Stomach (tissue), 9 donors: ENCODE measurements around the gene KIFAP3. TPM values are rescaled to one million over a fixed set of nuclear protein-coding genes. Genes with fewer than 3 reads are reported as not detected.

Experiments used
- DNase-seq, 2 donors: peaks; one replicate each; pipeline versions ENCODE4 v3.0.0 to v3.0.0-alpha.2; 2013 to 2019
- H3K27ac ChIP-seq, 5 donors: fragments of 200-600 bp in 4 of 5; sonication (generic) in 4 of 5; one replicate each; pipeline ENCODE4 v1.5.1; 2013 to 2019; ENCODE audit warnings: mild to moderate bottlenecking in 1 of 5, moderate library complexity in 1 of 5
- H3K27me3 ChIP-seq, 3 donors: fragments of 200-600 bp; sonication (generic); one replicate each; pipeline ENCODE4 v1.5.1; 2017 to 2019; ENCODE audit warnings: mixed run types in 1 of 3
- H3K36me3 ChIP-seq, 4 donors: fragments of 200-600 bp; sonication (generic); 1 replicate in 3 of 4; 2 replicates in 1 of 4; pipeline ENCODE4 v1.5.1; 2016 to 2019
- H3K4me1 ChIP-seq, 4 donors: fragments of 200-600 bp; sonication (generic); one replicate each; pipeline ENCODE4 v1.5.1; 2016 to 2019
- H3K4me3 ChIP-seq, 4 donors: fragments of 200-600 bp; sonication (generic) in 3 of 4; one replicate each; pipeline ENCODE4 v1.5.1; 2016 to 2019; ENCODE audit warnings: mild to moderate bottlenecking in 1 of 4
- H3K9me3 ChIP-seq, 4 donors: fragments of 200-600 bp; sonication (generic); one replicate each; pipeline ENCODE4 v1.5.1; 2016 to 2019
- EP300 ChIP-seq: sonication (generic); formaldehyde crosslinking; IDR thresholded peaks from one replicate; pipeline ENCODE4 v1.6.1; 2017; ENCODE audit warnings: antibody characterized with exemption
- POLR2A ChIP-seq, 4 donors: fragments of 450-650 bp; IDR thresholded peaks; one replicate each; pipeline ENCODE4 v1.6.1; 2016; ENCODE audit warnings: antibody characterized with exemption in 4 of 4, control low read depth in 2 of 4, mild to moderate bottlenecking in 1 of 4, moderate library complexity in 1 of 4
- POLR2AphosphoS5 ChIP-seq, 3 donors: sonication (generic); formaldehyde crosslinking; IDR thresholded peaks; one replicate each; pipeline ENCODE4 v1.6.1; 2016; ENCODE audit warnings: antibody characterized with exemption in 3 of 3
- WGBS, 5 donors: extraction: QIAGEN DNeasy Blood & Tissue Kit in 3 of 5; methylation state at CpG; one replicate each; pipeline versions ENCODE4 v1.1.5 to v1.1.7; 2013 to 2018; 5-methylcytosine and 5-hydroxymethylcytosine counted together
- intact Hi-C: fragments of 100-400 bp; cut with DNase I; formaldehyde crosslinking; loops from one replicate; pipeline ENCODE4 v1.15.1; 2023; ENCODE audit warnings: low total_unique reads
- polyA plus RNA-seq, 3 donors: library from polyadenylated mRNA; stranded (reverse); fragments of 200-250 nt; gene quantifications; one replicate each; pipeline ENCODE4 v1.2.3, GENCODE V29; 2013
- total RNA-seq, 5 donors: library from RNA; depleted of rRNA; stranded (reverse); fragments of >200 nt; gene quantifications; one replicate each; pipeline versions ENCODE4 v1.1.0 to v1.2.3, GENCODE V29; 2014 to 2016
- TF ChIP-seq, protein P1 (sequence below), 7 experiments: fragments of 450-650 bp in 4 of 7; fragments of 200-600 bp in 3 of 7; sonication (generic) in 3 of 7; IDR thresholded peaks; one replicate each; pipeline ENCODE4 v1.5.1; 2016 to 2019; ENCODE audit warnings: antibody characterized with exemption in 7 of 7, control low read depth in 2 of 7, mild to moderate bottlenecking in 1 of 7
- donor health status: healthy with polysubstance abuse.
- donor health status: Bipolar disorder and iron deficiency.
- donor health status: healthy.

The KIFAP3 gene
- total and polyA plus RNA-seq, 8 donors: 6.3 to 40.9 (median 11.1) TPM

DNA sequence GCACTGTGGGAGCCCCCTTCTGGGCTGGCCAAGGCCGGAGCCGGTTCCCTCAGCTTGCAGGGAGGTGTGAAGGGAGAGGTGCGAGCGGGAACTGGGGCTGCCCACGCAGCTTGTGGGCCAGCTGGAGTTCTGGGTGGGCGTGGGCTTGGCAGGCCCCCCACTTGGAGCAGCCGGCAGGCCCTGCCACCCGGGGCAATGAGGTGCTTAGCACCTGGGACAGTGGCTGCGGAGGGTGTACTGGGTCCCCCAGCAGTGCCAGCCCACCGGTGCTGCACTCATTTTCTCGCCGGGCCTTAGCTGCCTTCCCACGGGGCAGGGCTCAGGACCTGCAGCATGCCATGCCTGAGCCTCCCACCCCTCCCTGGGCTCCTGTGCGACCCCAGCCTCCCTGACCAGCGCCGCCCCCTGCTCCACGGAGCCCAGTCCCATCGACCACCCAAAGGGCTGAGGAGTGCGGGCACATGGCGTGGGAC, 192.4 kb downstream of the KIFAP3 start:
- TF ChIP-seq, protein P1, sequence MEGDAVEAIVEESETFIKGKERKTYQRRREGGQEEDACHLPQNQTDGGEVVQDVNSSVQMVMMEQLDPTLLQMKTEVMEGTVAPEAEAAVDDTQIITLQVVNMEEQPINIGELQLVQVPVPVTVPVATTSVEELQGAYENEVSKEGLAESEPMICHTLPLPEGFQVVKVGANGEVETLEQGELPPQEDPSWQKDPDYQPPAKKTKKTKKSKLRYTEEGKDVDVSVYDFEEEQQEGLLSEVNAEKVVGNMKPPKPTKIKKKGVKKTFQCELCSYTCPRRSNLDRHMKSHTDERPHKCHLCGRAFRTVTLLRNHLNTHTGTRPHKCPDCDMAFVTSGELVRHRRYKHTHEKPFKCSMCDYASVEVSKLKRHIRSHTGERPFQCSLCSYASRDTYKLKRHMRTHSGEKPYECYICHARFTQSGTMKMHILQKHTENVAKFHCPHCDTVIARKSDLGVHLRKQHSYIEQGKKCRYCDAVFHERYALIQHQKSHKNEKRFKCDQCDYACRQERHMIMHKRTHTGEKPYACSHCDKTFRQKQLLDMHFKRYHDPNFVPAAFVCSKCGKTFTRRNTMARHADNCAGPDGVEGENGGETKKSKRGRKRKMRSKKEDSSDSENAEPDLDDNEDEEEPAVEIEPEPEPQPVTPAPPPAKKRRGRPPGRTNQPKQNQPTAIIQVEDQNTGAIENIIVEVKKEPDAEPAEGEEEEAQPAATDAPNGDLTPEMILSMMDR (IDR thresholded peaks at IDR 0.05): no peak
- WGBS, 5 donors: 88 to 98% (median 98%) methylated on average over 6 to 20 of the region's 20 CpGs
- Histone ChIP-seq H3K4me3 (no peak overlapping the region), H3K27ac (no peak overlapping the region), H3K9me3 (no peaks in the 10 kb centered on the region), H3K36me3 (peaks cover 24 to 79% (median 67%) of the 10 kb centered on the region in 4 donors), H3K27me3 (no peaks in the 10 kb centered on the region), H3K4me1 (peaks cover 0 to 30% (median 11%) of the 10 kb centered on the region in 4 donors)
- no peak for DNase-seq
- intact Hi-C loops: no loop called here

DNA sequence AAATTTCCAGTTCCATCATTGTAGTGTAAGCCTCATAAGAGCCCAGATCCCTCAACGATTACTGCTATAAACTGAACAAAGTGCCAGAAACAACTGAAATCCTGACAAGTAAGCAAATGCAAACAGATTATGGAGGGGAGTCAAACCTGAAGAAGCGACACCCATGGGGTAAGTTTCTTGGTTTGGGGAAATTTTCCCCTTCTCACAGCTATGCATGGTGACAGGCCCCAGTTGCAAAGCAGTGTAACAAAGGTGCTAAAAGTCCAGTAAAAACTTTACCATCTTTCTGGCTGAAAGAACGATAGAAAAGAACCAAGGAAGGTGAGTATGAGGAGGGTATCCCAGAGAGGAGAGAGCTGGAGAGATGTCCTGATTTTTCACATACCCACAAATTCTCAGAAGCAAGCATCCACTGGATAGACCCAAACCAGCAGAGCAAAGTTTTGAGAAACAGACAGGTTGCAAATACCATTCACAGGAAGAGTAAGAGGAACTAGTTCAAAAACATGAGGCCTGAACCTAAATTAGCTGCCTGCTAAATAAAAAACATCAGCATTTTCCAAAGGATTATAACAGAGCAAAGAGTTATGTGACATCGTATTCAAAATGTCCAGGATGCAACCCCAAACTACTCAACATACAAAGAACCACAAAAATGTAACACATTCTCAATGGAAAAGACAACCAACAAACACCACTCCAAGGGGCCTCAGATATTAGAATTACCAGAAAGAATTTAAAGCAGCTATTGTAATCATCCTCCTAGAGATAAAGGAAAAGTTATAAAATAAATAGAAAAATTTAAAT, 195.3 kb downstream of the KIFAP3 start:
- no peak overlapping the region for H3K27ac ChIP-seq
- DNase-seq: no peak
- no peaks in the 10 kb centered on the region for H3K9me3 ChIP-seq
- TF ChIP-seq EP300 (no peak), POLR2AphosphoS5 (IDR thresholded peaks at IDR 0.05) (no peak), POLR2A (IDR thresholded peaks at IDR 0.05) (no peak)
- TF ChIP-seq, protein P1 (IDR thresholded peaks at IDR 0.05): no peak
- no peaks in the 10 kb centered on the region for H3K27me3 ChIP-seq
- H3K4me1 ChIP-seq: peaks cover 0 to 20% (median 6%) of the 10 kb centered on the region in 4 donors
- no peak overlapping the region for H3K4me3 ChIP-seq
- 84 to 92% (median 90%) methylated on average over 4 of the region's 4 CpGs for WGBS, 5 donors
- peaks cover 30 to 79% (median 71%) of the 10 kb centered on the region in 4 donors for H3K36me3 ChIP-seq
- intact Hi-C loops: no loop called here

DNA sequence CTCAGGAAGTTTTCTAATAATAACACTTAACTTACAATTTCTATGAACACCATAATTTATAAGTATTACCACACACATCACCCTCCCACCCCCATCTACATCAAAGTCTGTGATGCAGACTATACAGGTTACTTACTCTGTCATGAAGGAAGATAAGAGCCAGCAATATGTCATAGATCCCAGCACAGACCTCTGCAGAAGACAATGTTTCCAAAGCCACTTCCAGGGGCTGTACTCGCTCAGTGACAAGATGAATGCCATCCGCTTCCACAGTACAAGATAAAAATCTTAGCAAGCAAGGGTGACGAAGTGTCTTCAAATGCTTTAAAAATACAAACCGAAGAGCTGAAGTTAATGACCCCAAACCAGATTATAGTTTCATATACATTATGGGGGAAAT, 196.0 kb downstream of the KIFAP3 start:
- no peaks in the 10 kb centered on the region for H3K27me3 ChIP-seq
- intact Hi-C loops: no loop called here
- 92 to 96% (median 95%) methylated on average over 4 of the region's 4 CpGs for WGBS, 5 donors
- H3K27ac ChIP-seq: no peak overlapping the region
- no peaks in the 10 kb centered on the region for H3K9me3 ChIP-seq
- DNase-seq: no peak
- TF ChIP-seq POLR2A (IDR thresholded peaks at IDR 0.05) (no peak), POLR2AphosphoS5 (IDR thresholded peaks at IDR 0.05) (no peak), EP300 (no peak)
- TF ChIP-seq, protein P1 (IDR thresholded peaks at IDR 0.05): no peak
- H3K36me3 ChIP-seq: peaks cover 33 to 79% (median 73%) of the 10 kb centered on the region in 4 donors
- no peak overlapping the region for H3K4me3 ChIP-seq
- peaks cover 0 to 27% (median 6%) of the 10 kb centered on the region in 4 donors for H3K4me1 ChIP-seq

DNA sequence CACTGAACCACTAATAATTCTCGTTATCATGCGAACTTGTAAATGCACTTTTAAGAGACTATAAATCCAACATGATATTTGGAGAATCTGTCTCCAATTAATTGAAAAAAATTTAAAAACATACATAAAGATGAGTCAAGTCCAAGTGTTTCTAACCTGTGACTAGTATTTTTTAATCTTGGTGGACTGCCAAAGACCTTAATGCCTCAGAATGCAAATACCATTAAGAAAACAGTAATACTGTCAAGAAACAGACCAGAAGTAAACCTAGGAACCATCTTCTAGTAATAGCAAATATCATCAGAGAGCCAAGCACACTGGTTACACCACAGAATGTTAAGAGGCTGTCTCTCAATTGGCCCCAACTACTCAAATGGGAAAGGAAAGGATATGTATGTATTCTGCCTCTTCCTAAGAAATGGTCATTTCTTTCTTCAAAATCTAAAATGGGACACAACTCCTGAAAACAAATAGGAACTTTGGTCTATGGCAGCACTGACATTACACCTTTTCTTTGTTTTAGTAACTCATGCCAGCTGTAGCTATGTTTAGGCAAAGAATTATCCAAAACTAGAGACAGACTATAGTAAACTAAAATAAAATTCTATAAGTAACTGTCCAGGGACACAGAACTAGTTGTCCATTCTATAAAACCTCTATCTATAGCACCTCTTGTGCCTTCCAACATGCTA, 196.5 kb downstream of the KIFAP3 start:
- TF ChIP-seq EP300 (no peak), POLR2AphosphoS5 (IDR thresholded peaks at IDR 0.05) (no peak), POLR2A (IDR thresholded peaks at IDR 0.05) (no peak)
- TF ChIP-seq, protein P1 (IDR thresholded peaks at IDR 0.05): no peak
- 87 to 94% (median 90%) methylated on average over 2 of the region's 2 CpGs for WGBS, 5 donors
- no peaks in the 10 kb centered on the region for H3K27me3 ChIP-seq
- no peaks in the 10 kb centered on the region for H3K9me3 ChIP-seq
- H3K36me3 ChIP-seq: peaks cover 32 to 79% (median 74%) of the 10 kb centered on the region in 4 donors
- no peak overlapping the region for H3K4me3 ChIP-seq
- DNase-seq: no peak
- H3K4me1 ChIP-seq: peaks cover 0 to 27% (median 6%) of the 10 kb centered on the region in 4 donors
- intact Hi-C loops: no loop called here
- no peak overlapping the region for H3K27ac ChIP-seq
